ENCODE data around the gene PBX4. TPM values are rescaled to one million over a fixed set of nuclear protein-coding genes. Genes with fewer than 3 reads are reported as not detected.

PBX4 gene
- total and polyA plus RNA-seq, 2 experiments from 2014 or later = 2.6 to 4.1 TPM

DNA sequence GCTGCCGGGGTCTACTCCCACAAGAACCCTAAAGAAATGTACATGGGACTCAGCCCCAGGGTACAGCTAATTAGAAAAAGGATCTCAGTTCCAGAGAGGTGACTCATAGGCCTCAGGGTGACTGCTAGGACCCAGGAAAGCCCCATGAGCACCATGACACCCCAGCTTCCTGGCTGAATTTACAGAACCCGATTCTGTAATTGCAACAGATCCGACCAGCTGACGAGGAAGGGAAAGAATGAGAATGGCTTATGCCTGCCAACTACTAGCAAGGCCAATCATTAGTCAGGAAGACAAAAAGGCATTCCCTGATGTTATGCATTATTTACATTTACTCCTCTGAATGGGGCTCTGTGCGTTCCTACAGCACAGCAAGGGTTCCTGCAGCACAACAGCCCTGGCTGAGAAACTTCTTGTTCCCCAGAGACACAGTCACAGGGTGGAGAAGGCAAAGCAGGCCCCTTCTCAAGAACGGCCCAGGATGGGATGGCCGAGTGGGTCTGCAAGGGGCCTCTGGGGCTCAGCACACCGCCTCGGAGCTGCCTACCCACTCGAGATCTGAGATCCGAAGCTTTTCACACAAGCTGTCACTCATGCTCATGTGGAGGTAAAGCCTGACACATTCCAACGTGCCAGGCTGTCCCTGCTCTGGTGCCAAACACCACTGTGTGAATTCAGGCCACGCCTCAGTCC lies 27.2 kb downstream of the PBX4 start (continued):
- TF ChIP-seq, protein P1, sequence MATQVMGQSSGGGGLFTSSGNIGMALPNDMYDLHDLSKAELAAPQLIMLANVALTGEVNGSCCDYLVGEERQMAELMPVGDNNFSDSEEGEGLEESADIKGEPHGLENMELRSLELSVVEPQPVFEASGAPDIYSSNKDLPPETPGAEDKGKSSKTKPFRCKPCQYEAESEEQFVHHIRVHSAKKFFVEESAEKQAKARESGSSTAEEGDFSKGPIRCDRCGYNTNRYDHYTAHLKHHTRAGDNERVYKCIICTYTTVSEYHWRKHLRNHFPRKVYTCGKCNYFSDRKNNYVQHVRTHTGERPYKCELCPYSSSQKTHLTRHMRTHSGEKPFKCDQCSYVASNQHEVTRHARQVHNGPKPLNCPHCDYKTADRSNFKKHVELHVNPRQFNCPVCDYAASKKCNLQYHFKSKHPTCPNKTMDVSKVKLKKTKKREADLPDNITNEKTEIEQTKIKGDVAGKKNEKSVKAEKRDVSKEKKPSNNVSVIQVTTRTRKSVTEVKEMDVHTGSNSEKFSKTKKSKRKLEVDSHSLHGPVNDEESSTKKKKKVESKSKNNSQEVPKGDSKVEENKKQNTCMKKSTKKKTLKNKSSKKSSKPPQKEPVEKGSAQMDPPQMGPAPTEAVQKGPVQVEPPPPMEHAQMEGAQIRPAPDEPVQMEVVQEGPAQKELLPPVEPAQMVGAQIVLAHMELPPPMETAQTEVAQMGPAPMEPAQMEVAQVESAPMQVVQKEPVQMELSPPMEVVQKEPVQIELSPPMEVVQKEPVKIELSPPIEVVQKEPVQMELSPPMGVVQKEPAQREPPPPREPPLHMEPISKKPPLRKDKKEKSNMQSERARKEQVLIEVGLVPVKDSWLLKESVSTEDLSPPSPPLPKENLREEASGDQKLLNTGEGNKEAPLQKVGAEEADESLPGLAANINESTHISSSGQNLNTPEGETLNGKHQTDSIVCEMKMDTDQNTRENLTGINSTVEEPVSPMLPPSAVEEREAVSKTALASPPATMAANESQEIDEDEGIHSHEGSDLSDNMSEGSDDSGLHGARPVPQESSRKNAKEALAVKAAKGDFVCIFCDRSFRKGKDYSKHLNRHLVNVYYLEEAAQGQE (IDR thresholded peaks at IDR 0.05; ENCODE audit: unreplicated experiment) = no peak
- no peak for TF ChIP-seq JUNB (IDR thresholded peaks at IDR 0.05; ENCODE audit: unreplicated experiment)

DNA sequence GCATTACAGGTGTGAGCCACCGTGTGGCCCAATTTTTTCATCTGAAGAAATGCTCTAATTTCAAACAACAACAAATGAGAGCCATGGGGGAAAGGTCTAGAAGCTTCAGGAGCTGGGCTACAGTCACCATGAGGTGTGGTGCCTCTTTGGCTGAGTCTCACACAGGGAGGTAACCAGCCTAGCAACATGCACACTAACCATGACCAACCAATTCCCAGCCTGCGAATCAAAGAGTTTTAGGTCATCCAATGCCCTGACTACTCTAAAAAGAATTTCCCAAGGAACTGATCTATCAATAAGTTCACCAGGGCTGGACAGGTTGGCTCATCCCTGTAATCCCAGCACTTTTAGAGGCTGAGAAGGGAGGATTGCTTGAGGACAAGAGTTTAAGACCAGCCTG lies 29.9 kb downstream of the PBX4 start:
- Mint-ChIP-seq H3K27ac (no peak overlapping the region), H3K9me3 (no peaks in the 10 kb centered on the region), H3K4me1 (peaks cover 15% of the 10 kb centered on the region; the same call in 2 of the 3 replicates), H3K27me3 (ENCODE audit: insufficient read depth, low read depth, poor library complexity) (peaks cover 4% of the 10 kb centered on the region), H3K4me3 (no peak overlapping the region), H3K36me3 (ENCODE audit: low read depth) (no peaks in the 10 kb centered on the region)
- H3K36me3 ChIP-seq (ENCODE audit: insufficient read depth) = no peaks in the 10 kb centered on the region
- ATAC-seq = no peak
- no peak for TF ChIP-seq POLR2AphosphoS5 (IDR thresholded peaks at IDR 0.05; ENCODE audit: low read depth)
- no peak for TF ChIP-seq JUNB (IDR thresholded peaks at IDR 0.05; ENCODE audit: unreplicated experiment)
- no peak for TF ChIP-seq CREB1 (CRISPR knock-in tag; IDR thresholded peaks at IDR 0.05; ENCODE audit: low read depth)
- H3K27ac ChIP-seq (ENCODE audit: low read depth) = no peak overlapping the region
- peaks cover 8% of the 10 kb centered on the region for H3F3A ChIP-seq (replicated peaks; ENCODE audit: low read depth)
- no peak overlapping the region for H3K4me3 ChIP-seq
- no peak for DNase-seq (ENCODE audit: low spot score)
- peaks cover 14% of the 10 kb centered on the region for H3K4me1 ChIP-seq (ENCODE audit: insufficient read depth)
- no peaks in the 10 kb centered on the region; the same call in 1 of the 2 replicates for H4K20me1 ChIP-seq (replicated peaks; ENCODE audit: insufficient read depth)
- no peaks in the 10 kb centered on the region for H3K79me2 ChIP-seq (replicated peaks; ENCODE audit: insufficient read depth)
- H3K4me2 ChIP-seq = no peak overlapping the region
- H2AFZ ChIP-seq = no peak overlapping the region
- H3K27me3 ChIP-seq (ENCODE audit: insufficient read depth) = no peaks in the 10 kb centered on the region
- H3K9me2 ChIP-seq (ENCODE audit: insufficient read depth) = no peaks in the 10 kb centered on the region

DNA sequence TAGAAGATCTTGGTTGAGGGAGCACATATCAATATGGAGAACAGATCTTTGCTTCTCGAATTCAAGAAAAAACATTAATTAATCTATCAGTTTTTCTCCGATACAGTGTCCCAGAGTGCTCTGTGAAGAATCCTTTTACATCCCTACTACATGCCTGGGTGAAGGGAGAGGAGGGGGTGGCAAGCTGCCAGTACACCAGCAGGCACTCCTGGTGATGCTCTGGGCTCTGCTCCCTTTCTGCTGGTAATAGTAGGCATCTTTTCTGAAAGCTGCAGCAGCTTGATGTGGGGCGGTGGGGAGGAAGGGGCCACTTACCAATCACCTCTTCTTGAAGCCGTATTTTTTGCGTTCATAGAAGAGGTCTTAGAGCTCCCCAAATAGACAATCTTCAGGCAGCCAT lies 30.7 kb downstream of the PBX4 start:
- no peak overlapping the region for H3K4me2 ChIP-seq
- Mint-ChIP-seq H3K4me3 (no peak overlapping the region), H3K4me1 (peaks cover 15% of the 10 kb centered on the region; the same call in 2 of the 3 replicates), H3K9me3 (no peaks in the 10 kb centered on the region), H3K36me3 (ENCODE audit: low read depth) (no peaks in the 10 kb centered on the region), H3K27me3 (ENCODE audit: insufficient read depth, low read depth, poor library complexity) (peaks cover 2% of the 10 kb centered on the region), H3K27ac (no peak overlapping the region)
- no peak for ATAC-seq
- H3K36me3 ChIP-seq (ENCODE audit: insufficient read depth) = no peaks in the 10 kb centered on the region
- H3K27me3 ChIP-seq (ENCODE audit: insufficient read depth) = no peaks in the 10 kb centered on the region
- no peak overlapping the region for H3K4me3 ChIP-seq
- H3F3A ChIP-seq (replicated peaks; ENCODE audit: low read depth) = peaks cover 8% of the 10 kb centered on the region
- H3K4me1 ChIP-seq (ENCODE audit: insufficient read depth) = peaks cover 14% of the 10 kb centered on the region
- no peaks in the 10 kb centered on the region for H3K9me2 ChIP-seq (ENCODE audit: insufficient read depth)
- no peak for DNase-seq (ENCODE audit: low spot score)
- H3K79me2 ChIP-seq (replicated peaks; ENCODE audit: insufficient read depth) = no peaks in the 10 kb centered on the region
- H2AFZ ChIP-seq = no peak overlapping the region
- H3K27ac ChIP-seq (ENCODE audit: low read depth) = no peak overlapping the region
- H4K20me1 ChIP-seq (replicated peaks; ENCODE audit: insufficient read depth) = no peaks in the 10 kb centered on the region; the same call in 1 of the 2 replicates
- no peak for TF ChIP-seq EZH2 (IDR thresholded peaks at IDR 0.05; ENCODE audit: low read depth, unreplicated experiment)

Measured in GM23338 (cell line).